K562 (cell line): ENCODE measurements around the gene PDCD6IP. TPM values are rescaled to one million over a fixed set of nuclear protein-coding genes. Genes with fewer than 3 reads are reported as not detected.
A peak's percentile ranks its signal among the peaks of the same experiment; 100 is the strongest.

Experiments
- EHMT2 ChIP-seq: fragments of 450-650 bp; IDR thresholded peaks from 2 replicates; pipeline ENCODE4 v1.6.1; 2018; ENCODE audit warnings: antibody characterized with exemption
- ETS1 ChIP-seq: conservative IDR thresholded peaks from 2 replicates; pipeline ENCODE4 v1.6.1; 2011; ENCODE audit warnings: low read depth, mild to moderate bottlenecking, low read length; ENCODE audit not compliant: control insufficient read depth
- MYBL2 ChIP-seq, 2 experiments: fragments of 450-650 bp in 1 of 2; sonication (generic) in 1 of 2; formaldehyde crosslinking in 1 of 2; IDR thresholded peaks; 2 replicates each; pipeline versions ENCODE4 v1.6.1 to v1.8.1; 2017 to 2022; ENCODE audit warnings: borderline replicate concordance in 1 of 2, inconsistent platforms in 1 of 2, low read depth in 1 of 2, mild to moderate bottlenecking in 1 of 2, missing genetic modification reagents in 1 of 2, moderate library complexity in 1 of 2
- NCOA4 ChIP-seq: fragments of 450-650 bp; IDR thresholded peaks from 2 replicates; pipeline ENCODE4 v1.6.1; 2018; ENCODE audit warnings: mild to moderate bottlenecking; ENCODE audit not compliant: partially characterized antibody
- PTRF ChIP-seq: fragments of 450-650 bp; IDR thresholded peaks from 2 replicates; pipeline ENCODE4 v1.6.1; 2016; ENCODE audit warnings: mild to moderate bottlenecking, missing genetic modification characterization, missing compliant biosample characterization
- RERE ChIP-seq: sonication (generic); formaldehyde crosslinking; IDR thresholded peaks from 2 replicates; pipeline ENCODE4 v1.8.0; 2023; ENCODE audit warnings: missing genetic modification reagents, mild to moderate bottlenecking, borderline replicate concordance
- TGIF2 ChIP-seq: sonication (generic); formaldehyde crosslinking; IDR thresholded peaks from 2 replicates; pipeline ENCODE4 v1.8.1; 2022; ENCODE audit warnings: mild to moderate bottlenecking, missing genetic modification reagents, moderate library complexity
- UBTF ChIP-seq, 2 experiments: IDR thresholded peaks; 2 replicates each; pipeline ENCODE4 v1.6.1; 2012; ENCODE audit warnings: improper control_type of control experiment in 2 of 2, low read depth in 2 of 2, low read length in 2 of 2, borderline replicate concordance in 1 of 2
- YY1 ChIP-seq, 3 experiments: IDR thresholded peaks; 2 replicates each; pipeline ENCODE4 v1.6.1; 2011; ENCODE audit warnings: low read length in 2 of 3, mild to moderate bottlenecking in 2 of 3, moderate library complexity in 2 of 3, borderline replicate concordance in 1 of 3, control low read depth in 1 of 3, low read depth in 1 of 3; ENCODE audit not compliant: insufficient read depth in 3 of 3, insufficient replicate concordance in 2 of 3, control insufficient read depth in 1 of 3, insufficient read length in 1 of 3; ENCODE audit errors: extremely low read depth in 1 of 3
- ZBED1 ChIP-seq: IDR thresholded peaks from 2 replicates; pipeline ENCODE4 v1.6.1; 2014
- ZBTB11 ChIP-seq, 3 experiments: fragments of 200-800 bp in 1 of 3; fragments of 250-450 bp in 1 of 3; fragments of 450-650 bp in 1 of 3; sonication (Bioruptor Pico) in 1 of 3; sonication (Bioruptor generic) in 1 of 3; formaldehyde crosslinking in 1 of 3; IDR thresholded peaks; 2 replicates each; pipeline versions ENCODE4 v1.6.1 to v1.8.0; 2016 to 2022; ENCODE audit warnings: mild to moderate bottlenecking in 2 of 3, missing genetic modification characterization in 2 of 3, missing compliant biosample characterization in 1 of 3, moderate library complexity in 1 of 3
- polyA plus RNA-seq, 8 experiments: library from polyadenylated mRNA; depleted of rRNA in 4 of 8; stranded (reverse) in 5 of 8; unstranded in 3 of 8; fragments of >200 nt; fragmentation: Nextera tagmentation in 2 of 8; fragmentation: Illumina TruSeq in 1 of 8; extraction: Ambion mirVana in 2 of 8; extraction: Trizol in 1 of 8; gene quantifications; 2 replicates each; pipeline versions ENCODE4 v1.2.1 to v1.2.3, GENCODE V29; 2011 to 2014; ENCODE audit warnings: inconsistent platforms in 1 of 8, missing spikeins in 1 of 8
- total RNA-seq, 7 experiments: library from RNA; depleted of rRNA in 6 of 7; stranded (reverse); fragments of >200 nt in 6 of 7; fragmentation: Illumina TruSeq in 2 of 7; extraction: Trizol in 2 of 7; gene quantifications; 2 replicates each; pipeline versions ENCODE4 v1.2.1 to v1.2.3, GENCODE V29; 2011 to 2021; ENCODE audit warnings: low replicate concordance in 1 of 7

PDCD6IP gene
- total and polyA plus RNA-seq, 9 of the 15 experiments (the other 6 are each of a cell fraction or from before 2014, with no cell fraction given) = 40.2 to 302 (median 122) TPM

GRCh38 chr3:33901862-33902563 is 103.6 kb downstream of the PDCD6IP start (continued):
- no peak for TF ChIP-seq ZBTB11 (CRISPR knock-in tag; IDR thresholded peaks at IDR 0.05)
- no peak for TF ChIP-seq NCOA4
- no peak for TF ChIP-seq ZBED1
- no peak for TF ChIP-seq MYBL2 (IDR thresholded peaks at IDR 0.05; ENCODE audit: low read depth)
- TF ChIP-seq MYBL2 (CRISPR knock-in tag; IDR thresholded peaks at IDR 0.05; ENCODE audit: borderline replicate concordance) = no peak
- no peak for TF ChIP-seq RERE (CRISPR knock-in tag)
- TF ChIP-seq PTRF (tag) = 0 out of 2 replicates have a peak, but pooled peaks have one; percentile 46
- TF ChIP-seq EHMT2 = no peak
- TF ChIP-seq YY1 (IDR thresholded peaks at IDR 0.05; ENCODE audit: borderline replicate concordance in 1 of 3, control insufficient read depth in 1 of 3, extremely low read depth in 1 of 3, insufficient read depth in 3 of 3, insufficient read length in 1 of 3, insufficient replicate concordance in 2 of 3, low read depth in 1 of 3, low read length in 2 of 3) = peak in 1 of 3 experiments; percentile 24
- TF ChIP-seq UBTF (IDR thresholded peaks at IDR 0.05; ENCODE audit: borderline replicate concordance in 1 of 2, low read depth in 2 of 2, low read length in 2 of 2) = 0 out of 4 replicates have a peak, but pooled peaks of 1 of the 2 experiments have one; percentile 18
- TF ChIP-seq TGIF2 (CRISPR knock-in tag) = no peak
- TF ChIP-seq ETS1 = no peak
